ENCODE results near the gene ZSCAN4. TPM values are rescaled to one million over a fixed set of nuclear protein-coding genes. Genes with fewer than 3 reads are reported as not detected.

ZSCAN4 gene
- polyA plus RNA-seq, 1 of the 3 experiments (the other 2 are of a cell fraction) = not detected

DNA sequence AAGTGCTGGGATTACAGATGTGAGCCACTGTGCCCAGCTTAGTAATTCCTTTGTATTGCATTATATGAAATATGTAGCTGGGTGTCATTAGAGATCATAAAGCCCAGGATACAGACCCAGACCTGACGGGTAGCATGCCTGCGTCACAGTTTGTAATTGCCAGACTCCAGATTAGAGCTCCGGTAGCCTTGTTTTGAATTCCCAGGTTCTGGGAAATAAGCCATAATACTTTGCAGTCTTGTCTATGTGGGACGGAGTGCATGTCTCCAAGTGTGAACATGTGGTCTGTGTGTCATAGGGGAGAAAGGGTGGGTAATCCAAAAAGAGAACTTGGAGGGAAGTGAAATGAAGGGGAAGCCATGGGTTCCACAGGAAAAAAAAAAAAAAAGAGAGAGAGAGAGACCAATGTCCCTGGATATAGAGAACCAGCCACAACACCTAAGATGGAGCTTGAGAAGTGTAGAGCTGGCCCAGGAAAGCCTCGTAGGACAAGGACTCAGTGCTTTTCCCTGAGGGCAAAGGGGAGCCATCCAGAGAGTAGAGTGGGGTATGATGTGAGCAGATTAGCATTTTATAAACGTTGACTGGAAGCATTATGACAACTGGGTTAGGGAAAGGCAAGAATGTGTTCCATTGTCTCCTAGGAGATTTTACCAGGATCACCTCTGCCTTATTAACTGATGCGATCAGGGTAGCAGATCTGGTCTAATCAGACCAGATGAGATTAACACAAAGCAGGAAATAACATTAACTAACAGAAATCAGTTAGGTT lies 2.6 kb downstream of the ZSCAN4 start (continued):
- TF ChIP-seq RCOR1 (IDR thresholded peaks at IDR 0.05; ENCODE audit: low read length) (no peak), EZH2phosphoT487 (IDR thresholded peaks at IDR 0.05; ENCODE audit: borderline replicate concordance, low read depth) (no peak), NFIC (IDR thresholded peaks at IDR 0.05; ENCODE audit: borderline replicate concordance) (no peak), POLR2AphosphoS5 (IDR thresholded peaks at IDR 0.05; ENCODE audit: low read depth, low read length) (no peak), SIN3A (IDR thresholded peaks at IDR 0.05; ENCODE audit: borderline replicate concordance, low read depth, low read length) (no peak)
- TF ChIP-seq, protein P1, sequence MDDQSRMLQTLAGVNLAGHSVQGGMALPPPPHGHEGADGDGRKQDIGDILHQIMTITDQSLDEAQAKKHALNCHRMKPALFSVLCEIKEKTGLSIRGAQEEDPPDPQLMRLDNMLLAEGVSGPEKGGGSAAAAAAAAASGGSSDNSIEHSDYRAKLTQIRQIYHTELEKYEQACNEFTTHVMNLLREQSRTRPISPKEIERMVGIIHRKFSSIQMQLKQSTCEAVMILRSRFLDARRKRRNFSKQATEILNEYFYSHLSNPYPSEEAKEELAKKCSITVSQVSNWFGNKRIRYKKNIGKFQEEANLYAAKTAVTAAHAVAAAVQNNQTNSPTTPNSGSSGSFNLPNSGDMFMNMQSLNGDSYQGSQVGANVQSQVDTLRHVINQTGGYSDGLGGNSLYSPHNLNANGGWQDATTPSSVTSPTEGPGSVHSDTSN (IDR thresholded peaks at IDR 0.05) = no peak
- TF ChIP-seq, protein P2, sequence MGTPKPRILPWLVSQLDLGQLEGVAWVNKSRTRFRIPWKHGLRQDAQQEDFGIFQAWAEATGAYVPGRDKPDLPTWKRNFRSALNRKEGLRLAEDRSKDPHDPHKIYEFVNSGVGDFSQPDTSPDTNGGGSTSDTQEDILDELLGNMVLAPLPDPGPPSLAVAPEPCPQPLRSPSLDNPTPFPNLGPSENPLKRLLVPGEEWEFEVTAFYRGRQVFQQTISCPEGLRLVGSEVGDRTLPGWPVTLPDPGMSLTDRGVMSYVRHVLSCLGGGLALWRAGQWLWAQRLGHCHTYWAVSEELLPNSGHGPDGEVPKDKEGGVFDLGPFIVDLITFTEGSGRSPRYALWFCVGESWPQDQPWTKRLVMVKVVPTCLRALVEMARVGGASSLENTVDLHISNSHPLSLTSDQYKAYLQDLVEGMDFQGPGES (IDR thresholded peaks at IDR 0.05; ENCODE audit: low read depth, low read length) = no peak

DNA sequence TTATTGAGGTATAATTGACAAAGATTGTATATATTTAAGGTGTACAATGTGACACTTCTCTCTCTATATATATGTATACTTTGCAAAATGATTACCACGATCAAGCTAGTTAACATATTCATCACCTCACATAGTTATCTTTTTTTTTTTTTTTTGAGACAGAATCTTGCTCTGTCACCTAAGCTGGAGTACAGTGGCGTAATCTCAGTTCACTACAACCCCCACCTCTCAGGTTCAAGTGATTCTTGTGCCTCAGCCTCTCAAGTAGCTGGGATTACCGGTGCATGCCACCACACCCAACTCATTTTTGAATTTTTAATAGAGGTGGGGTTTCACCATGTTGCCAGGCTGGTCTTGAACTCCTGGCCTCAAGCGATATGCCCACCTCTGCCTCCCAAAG lies 3.7 kb downstream of the ZSCAN4 start:
- no peaks in the 10 kb centered on the region for H3K4me1 ChIP-seq (ENCODE audit: control insufficient read depth in 1 of 2, insufficient read depth in 2 of 2, low read depth in 1 of 2, low read length in 1 of 2)
- H4K20me1 ChIP-seq (ENCODE audit: insufficient read depth) = no peaks in the 10 kb centered on the region
- H3K9me3 ChIP-seq = no peaks in the 10 kb centered on the region
- no peak for DNase-seq
- no peak overlapping the region for H3K4me3 ChIP-seq (ENCODE audit: low read depth in 2 of 2, low read length in 1 of 2)
- TF ChIP-seq, protein P2 (IDR thresholded peaks at IDR 0.05; ENCODE audit: low read depth, low read length) = no peak
- no peak for TF ChIP-seq FOSL2 (IDR thresholded peaks at IDR 0.05; ENCODE audit: borderline replicate concordance, low read depth)
- no peak for TF ChIP-seq GATA2 (CRISPR knock-in tag; IDR thresholded peaks at IDR 0.05)
- no peak for TF ChIP-seq TAF1 (IDR thresholded peaks at IDR 0.05; ENCODE audit: borderline replicate concordance, low read depth, low read length)
- no peak for TF ChIP-seq RCOR1 (IDR thresholded peaks at IDR 0.05; ENCODE audit: low read length)
- TF ChIP-seq EP300 (IDR thresholded peaks at IDR 0.05; ENCODE audit: borderline replicate concordance in 1 of 2, low read depth in 1 of 2, low read length in 1 of 2) = no peak
- no peak for TF ChIP-seq TCF12 (IDR thresholded peaks at IDR 0.05)
- TF ChIP-seq, protein P3, sequence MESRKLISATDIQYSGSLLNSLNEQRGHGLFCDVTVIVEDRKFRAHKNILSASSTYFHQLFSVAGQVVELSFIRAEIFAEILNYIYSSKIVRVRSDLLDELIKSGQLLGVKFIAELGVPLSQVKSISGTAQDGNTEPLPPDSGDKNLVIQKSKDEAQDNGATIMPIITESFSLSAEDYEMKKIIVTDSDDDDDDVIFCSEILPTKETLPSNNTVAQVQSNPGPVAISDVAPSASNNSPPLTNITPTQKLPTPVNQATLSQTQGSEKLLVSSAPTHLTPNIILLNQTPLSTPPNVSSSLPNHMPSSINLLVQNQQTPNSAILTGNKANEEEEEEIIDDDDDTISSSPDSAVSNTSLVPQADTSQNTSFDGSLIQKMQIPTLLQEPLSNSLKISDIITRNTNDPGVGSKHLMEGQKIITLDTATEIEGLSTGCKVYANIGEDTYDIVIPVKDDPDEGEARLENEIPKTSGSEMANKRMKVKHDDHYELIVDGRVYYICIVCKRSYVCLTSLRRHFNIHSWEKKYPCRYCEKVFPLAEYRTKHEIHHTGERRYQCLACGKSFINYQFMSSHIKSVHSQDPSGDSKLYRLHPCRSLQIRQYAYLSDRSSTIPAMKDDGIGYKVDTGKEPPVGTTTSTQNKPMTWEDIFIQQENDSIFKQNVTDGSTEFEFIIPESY (IDR thresholded peaks at IDR 0.05; ENCODE audit: borderline replicate concordance, low read depth) = no peak
- TF ChIP-seq EZH2phosphoT487 (IDR thresholded peaks at IDR 0.05; ENCODE audit: borderline replicate concordance, low read depth) = no peak
- no peak for TF ChIP-seq RXRA (IDR thresholded peaks at IDR 0.05; ENCODE audit: borderline replicate concordance, low read depth)
- no peak for TF ChIP-seq SIN3A (IDR thresholded peaks at IDR 0.05; ENCODE audit: borderline replicate concordance, low read depth, low read length)
- TF ChIP-seq ELF1 (IDR thresholded peaks at IDR 0.05) = no peak
- no peak for TF ChIP-seq MXI1 (IDR thresholded peaks at IDR 0.05; ENCODE audit: low read depth, low read length)
- TF ChIP-seq, protein P4, sequence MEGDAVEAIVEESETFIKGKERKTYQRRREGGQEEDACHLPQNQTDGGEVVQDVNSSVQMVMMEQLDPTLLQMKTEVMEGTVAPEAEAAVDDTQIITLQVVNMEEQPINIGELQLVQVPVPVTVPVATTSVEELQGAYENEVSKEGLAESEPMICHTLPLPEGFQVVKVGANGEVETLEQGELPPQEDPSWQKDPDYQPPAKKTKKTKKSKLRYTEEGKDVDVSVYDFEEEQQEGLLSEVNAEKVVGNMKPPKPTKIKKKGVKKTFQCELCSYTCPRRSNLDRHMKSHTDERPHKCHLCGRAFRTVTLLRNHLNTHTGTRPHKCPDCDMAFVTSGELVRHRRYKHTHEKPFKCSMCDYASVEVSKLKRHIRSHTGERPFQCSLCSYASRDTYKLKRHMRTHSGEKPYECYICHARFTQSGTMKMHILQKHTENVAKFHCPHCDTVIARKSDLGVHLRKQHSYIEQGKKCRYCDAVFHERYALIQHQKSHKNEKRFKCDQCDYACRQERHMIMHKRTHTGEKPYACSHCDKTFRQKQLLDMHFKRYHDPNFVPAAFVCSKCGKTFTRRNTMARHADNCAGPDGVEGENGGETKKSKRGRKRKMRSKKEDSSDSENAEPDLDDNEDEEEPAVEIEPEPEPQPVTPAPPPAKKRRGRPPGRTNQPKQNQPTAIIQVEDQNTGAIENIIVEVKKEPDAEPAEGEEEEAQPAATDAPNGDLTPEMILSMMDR (IDR thresholded peaks at IDR 0.05) = no peak
- no peak for TF ChIP-seq JUND (IDR thresholded peaks at IDR 0.05)
- no peak for TF ChIP-seq POLR2AphosphoS5 (IDR thresholded peaks at IDR 0.05; ENCODE audit: low read depth, low read length)
- TF ChIP-seq, protein P5, sequence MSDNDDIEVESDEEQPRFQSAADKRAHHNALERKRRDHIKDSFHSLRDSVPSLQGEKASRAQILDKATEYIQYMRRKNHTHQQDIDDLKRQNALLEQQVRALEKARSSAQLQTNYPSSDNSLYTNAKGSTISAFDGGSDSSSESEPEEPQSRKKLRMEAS (IDR thresholded peaks at IDR 0.05; ENCODE audit: low read depth) = no peak
- no peak overlapping the region for H3K27ac ChIP-seq (ENCODE audit: low read depth in 2 of 2, low read length in 1 of 2)
- no peaks in the 10 kb centered on the region for H3K9me2 ChIP-seq
- H3K4me2 ChIP-seq = no peak overlapping the region
- 11% methylated on average over 4 of the region's 4 CpGs for WGBS (ENCODE audit: low lambda C conversion rate)
- no peaks in the 10 kb centered on the region for H3K36me3 ChIP-seq (replicated peaks in 1 of 2; ENCODE audit: control insufficient read depth in 1 of 2, insufficient read depth in 2 of 2, low read length in 1 of 2)
- no peaks in the 10 kb centered on the region for H3K79me2 ChIP-seq (ENCODE audit: insufficient read depth)
- CTCF ChIA-PET = no interaction called here
- POLR2A ChIA-PET = interaction anchor here (2.1 kb wide), 1 partner anchor 9 kb away, joined by 8 read pairs; the partner anchor contains the start of gene ZNF551
- H2AFZ ChIP-seq (ENCODE audit: low read depth) = no peak overlapping the region
- H3F3A ChIP-seq (replicated peaks; ENCODE audit: insufficient read depth) = no peaks in the 10 kb centered on the region
- H3K27me3 ChIP-seq (ENCODE audit: insufficient read depth) = no peaks in the 10 kb centered on the region
- H3K9ac ChIP-seq = no peak overlapping the region

All from SK-N-SH (cell line).